Activated CD4-positive, alpha-beta T cell treated with anti-CD3 and anti-CD28 coated beads for 36 hours (primary cell): ENCODE results near the gene BACH1. TPM values are rescaled to one million over a fixed set of nuclear protein-coding genes. Genes with fewer than 3 reads are reported as not detected.

Experiments used
- ATAC-seq: fragments of 200-7000 bp; cut with Tn5 transposase; one replicate; pipeline ENCODE4 v1.10.0; 2021; ENCODE audit warnings: mild to moderate bottlenecking, moderate library complexity
- CTCF ChIA-PET: fragments of 350-600 bp; sonication (Branson Sonifier 250); formaldehyde crosslinking; loops from one replicate; lab custom pipeline; 2021; ENCODE audit warnings: antibody characterized with exemption; lab: Charles Lee
- POLR2A ChIA-PET: fragments of 350-600 bp; sonication (Branson Sonifier 250); formaldehyde crosslinking; loops from one replicate; lab custom pipeline; 2021; ENCODE audit warnings: antibody characterized with exemption, inconsistent platforms; lab: Charles Lee
- DNase-seq: peaks from one replicate; pipeline ENCODE4 v3.0.0-alpha.2; 2020
- H3K27ac Mint-ChIP-seq: one replicate; pipeline ENCODE4 v1.8.0; 2021; ENCODE audit warnings: mixed read lengths
- H3K27me3 Mint-ChIP-seq: one replicate; pipeline ENCODE4 v1.8.0; 2021; ENCODE audit warnings: mixed read lengths
- H3K36me3 Mint-ChIP-seq: one replicate; pipeline ENCODE4 v1.8.0; 2021; ENCODE audit warnings: low read depth, mixed read lengths
- H3K4me1 Mint-ChIP-seq: one replicate; pipeline ENCODE4 v1.8.0; 2021; ENCODE audit warnings: mixed read lengths
- H3K4me3 Mint-ChIP-seq: one replicate; pipeline ENCODE4 v1.8.0; 2021; ENCODE audit warnings: mild to moderate bottlenecking, moderate library complexity, mixed read lengths
- H3K9me3 Mint-ChIP-seq: one replicate; pipeline ENCODE4 v1.8.0; 2021; ENCODE audit warnings: low read depth, mixed read lengths
- intact Hi-C, 2 experiments: fragments of 100-400 bp; cut with DNase I in 1 of 2; cut with micrococcal nuclease in 1 of 2; formaldehyde crosslinking; loops; one replicate each; pipeline versions ENCODE4 v1.14.2 to v1.15.1; 2022 to 2024; cut with DNase I, micrococcal nuclease
- total RNA-seq, 2 experiments: library from RNA; stranded (reverse); gene quantifications; one replicate each; pipeline ENCODE4 v1.2.3, GENCODE V29; 2021

The BACH1 gene
- total RNA-seq, 2 experiments from 2014 or later = 24.1 to 27.0 TPM

- POLR2A ChIA-PET = interaction anchor here (0.7 kb wide), 1 partner anchor 24 kb away, joined by 3 read pairs; no protein-coding TSS in a partner anchor
- no peak for DNase-seq
- no peak overlapping the region for H3K27ac Mint-ChIP-seq
- CTCF ChIA-PET = interaction anchor here (1.2 kb wide), 1 partner anchor 16 kb away, joined by 3 read pairs; no protein-coding TSS in a partner anchor
- no peak for ATAC-seq
- H3K9me3 Mint-ChIP-seq = peaks cover 2% of the 10 kb centered on the region
- intact Hi-C loops = no loop called here
- peaks cover 14% of the 10 kb centered on the region for H3K36me3 Mint-ChIP-seq
- peaks cover 48% of the 10 kb centered on the region for H3K4me1 Mint-ChIP-seq
- no peaks in the 10 kb centered on the region for H3K27me3 Mint-ChIP-seq
- no peak overlapping the region for H3K4me3 Mint-ChIP-seq
Measured at GRCh38 chr21:29315131-29315749, 16.5 kb downstream of the BACH1 start.

GRCh38 chr21:29316029-29316742, 17.5 kb downstream of the BACH1 start:
- Mint-ChIP-seq H3K27ac (no peak overlapping the region), H3K36me3 (peaks cover 16% of the 10 kb centered on the region), H3K27me3 (no peaks in the 10 kb centered on the region), H3K4me1 (peaks cover 43% of the 10 kb centered on the region), H3K9me3 (peaks cover 4% of the 10 kb centered on the region), H3K4me3 (no peak overlapping the region)
- ATAC-seq (no peak), DNase-seq (no peak)
- ChIA-PET CTCF (interaction anchor here (0.6 kb wide), 1 partner anchor 118 kb away, joined by 3 read pairs; no protein-coding TSS in a partner anchor), POLR2A (interaction anchor here (0.7 kb wide), 1 partner anchor 25 kb away, joined by 3 read pairs; no protein-coding TSS in a partner anchor)
- intact Hi-C loops = no loop called here

GRCh38 chr21:29316806-29317205, 18.1 kb downstream of the BACH1 start:
- H3K9me3 Mint-ChIP-seq = peaks cover 5% of the 10 kb centered on the region
- H3K27ac Mint-ChIP-seq = no peak overlapping the region
- no peak for DNase-seq
- ChIA-PET POLR2A (no interaction called here), CTCF (no interaction called here)
- H3K36me3 Mint-ChIP-seq = peaks cover 20% of the 10 kb centered on the region
- H3K4me3 Mint-ChIP-seq = no peak overlapping the region
- H3K4me1 Mint-ChIP-seq = peaks cover 42% of the 10 kb centered on the region
- H3K27me3 Mint-ChIP-seq = no peaks in the 10 kb centered on the region
- intact Hi-C loops = no loop called here
- no peak for ATAC-seq

- Mint-ChIP-seq H3K27me3 (no peaks in the 10 kb centered on the region), H3K9me3 (peaks cover 5% of the 10 kb centered on the region), H3K4me3 (no peak overlapping the region), H3K36me3 (peaks cover 27% of the 10 kb centered on the region), H3K27ac (no peak overlapping the region), H3K4me1 (peaks cover 36% of the 10 kb centered on the region)
- ChIA-PET POLR2A (interaction anchor here (0.7 to 2.0 kb wide), 2 partner anchors 18 to 43 kb away, joined by 3 to 11 read pairs; no protein-coding TSS in a partner anchor), CTCF (interaction anchor here (0.6 to 1.9 kb wide), 4 partner anchors 15 to 666 kb away, joined by 3 to 7 read pairs (median 4); no protein-coding TSS in a partner anchor)
- ATAC-seq (no peak), DNase-seq (no peak)
- intact Hi-C loops = no loop called here
Measured at GRCh38 chr21:29318354-29318753, 19.6 kb downstream of the BACH1 start.

GRCh38 chr21:29320031-29320430, 21.3 kb downstream of the BACH1 start:
- CTCF ChIA-PET = no interaction called here
- H3K36me3 Mint-ChIP-seq = peaks cover 34% of the 10 kb centered on the region
- intact Hi-C loops = no loop called here
- H3K4me1 Mint-ChIP-seq = peaks cover 26% of the 10 kb centered on the region
- H3K4me3 Mint-ChIP-seq = no peak overlapping the region
- POLR2A ChIA-PET = no interaction called here
- no peak for DNase-seq
- ATAC-seq = no peak
- no peaks in the 10 kb centered on the region for H3K27me3 Mint-ChIP-seq
- H3K27ac Mint-ChIP-seq = no peak overlapping the region
- H3K9me3 Mint-ChIP-seq = peaks cover 5% of the 10 kb centered on the region

- ChIA-PET POLR2A (no interaction called here), CTCF (no interaction called here)
- Mint-ChIP-seq H3K27me3 (no peaks in the 10 kb centered on the region), H3K36me3 (peaks cover 39% of the 10 kb centered on the region), H3K4me1 (peaks cover 22% of the 10 kb centered on the region), H3K27ac (no peak overlapping the region), H3K9me3 (peaks cover 5% of the 10 kb centered on the region), H3K4me3 (no peak overlapping the region)
- ATAC-seq (no peak), DNase-seq (no peak)
- intact Hi-C loops = no loop called here
Measured at GRCh38 chr21:29321217-29321616, 22.5 kb downstream of the BACH1 start.

GRCh38 chr21:29321932-29322928, 23.5 kb downstream of the BACH1 start:
- Mint-ChIP-seq H3K27me3 (no peaks in the 10 kb centered on the region), H3K4me1 (peaks cover 16% of the 10 kb centered on the region), H3K4me3 (no peak overlapping the region), H3K9me3 (peaks cover 5% of the 10 kb centered on the region), H3K27ac (no peak overlapping the region), H3K36me3 (peaks cover 49% of the 10 kb centered on the region)
- ChIA-PET CTCF (interaction anchor here (0.6 to 0.7 kb wide), 2 partner anchors 322 to 458 kb away, joined by 3 read pairs; no protein-coding TSS in a partner anchor), POLR2A (no interaction called here)
- DNase-seq = no peak
- ATAC-seq = no peak
- intact Hi-C loops = no loop called here

- Mint-ChIP-seq H3K36me3 (peaks cover 52% of the 10 kb centered on the region), H3K4me1 (peaks cover 13% of the 10 kb centered on the region), H3K27me3 (no peaks in the 10 kb centered on the region), H3K27ac (no peak overlapping the region), H3K9me3 (peaks cover 5% of the 10 kb centered on the region), H3K4me3 (no peak overlapping the region)
- ATAC-seq = no peak
- intact Hi-C loops = no loop called here
- ChIA-PET POLR2A (no interaction called here), CTCF (no interaction called here)
- DNase-seq = no peak
Measured at GRCh38 chr21:29323189-29323588, 24.5 kb downstream of the BACH1 start.

- ChIA-PET POLR2A (no interaction called here), CTCF (no interaction called here)
- Mint-ChIP-seq H3K36me3 (peaks cover 41% of the 10 kb centered on the region), H3K4me3 (no peak overlapping the region), H3K27ac (no peak overlapping the region), H3K4me1 (peaks cover 2% of the 10 kb centered on the region), H3K27me3 (no peaks in the 10 kb centered on the region), H3K9me3 (no peaks in the 10 kb centered on the region)
- DNase-seq (no peak), ATAC-seq (no peak)
- intact Hi-C loops = no loop called here
Measured at GRCh38 chr21:29326914-29327554, 28.3 kb downstream of the BACH1 start.

- peaks cover 42% of the 10 kb centered on the region for H3K36me3 Mint-ChIP-seq
- no peak overlapping the region for H3K4me3 Mint-ChIP-seq
- ATAC-seq (no peak), DNase-seq (no peak)
- no peak overlapping the region for H3K27ac Mint-ChIP-seq
- intact Hi-C loops = no loop called here
- no peaks in the 10 kb centered on the region for H3K27me3 Mint-ChIP-seq
- ChIA-PET POLR2A (no interaction called here), CTCF (interaction anchor here (0.6 to 0.7 kb wide), 3 partner anchors 125 to 299 kb away, joined by 3 to 4 read pairs (median 3); no protein-coding TSS in a partner anchor)
- peaks cover 15% of the 10 kb centered on the region for H3K4me1 Mint-ChIP-seq
- H3K9me3 Mint-ChIP-seq = no peaks in the 10 kb centered on the region
Measured at GRCh38 chr21:29329406-29329805, 30.7 kb downstream of the BACH1 start.
